ENCODE results near the gene NBPF3. TPM values are rescaled to one million over a fixed set of nuclear protein-coding genes. Genes with fewer than 3 reads are reported as not detected.

NBPF3 gene
- total RNA-seq, 4 donors from 2014 or later = 6.4 to 16.3 (median 11.3) TPM

DNA sequence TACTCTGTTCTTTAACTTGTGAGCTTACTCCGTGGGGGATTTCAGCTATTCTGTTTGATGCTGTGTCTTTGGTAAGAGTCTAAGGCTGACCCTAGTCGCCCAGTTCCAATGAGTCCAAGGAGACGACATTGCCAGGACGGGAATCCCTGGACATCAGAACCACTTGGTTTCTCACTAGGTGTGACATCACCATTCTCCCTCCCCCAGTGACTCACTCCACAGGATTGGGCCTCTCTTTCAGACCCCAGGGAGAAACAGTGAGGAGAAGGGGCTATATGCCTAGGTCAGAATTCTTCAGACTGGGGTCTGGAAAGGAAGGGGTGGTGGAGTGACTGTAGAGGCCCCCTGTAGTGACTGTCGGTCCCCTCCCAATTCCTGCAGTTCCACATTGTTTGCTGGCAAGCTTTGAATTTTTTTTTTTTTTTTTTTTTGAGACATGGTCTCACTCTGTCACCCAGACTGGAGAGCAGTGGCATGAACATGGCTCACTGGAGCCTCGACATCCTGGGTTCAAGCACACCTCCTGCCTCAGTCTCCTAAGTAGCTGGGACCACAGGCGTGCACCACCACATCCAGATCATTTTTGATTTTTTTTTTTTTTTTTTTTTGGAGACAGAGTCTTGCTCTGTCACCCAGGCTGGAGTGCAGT lies 90.6 kb downstream of the NBPF3 start:
- no peaks in the 10 kb centered on the region for H3K9me3 ChIP-seq
- H3K27ac ChIP-seq = no peak overlapping the region
- H3K27me3 ChIP-seq = peaks cover 24% of the 10 kb centered on the region
- TF ChIP-seq, protein P1, sequence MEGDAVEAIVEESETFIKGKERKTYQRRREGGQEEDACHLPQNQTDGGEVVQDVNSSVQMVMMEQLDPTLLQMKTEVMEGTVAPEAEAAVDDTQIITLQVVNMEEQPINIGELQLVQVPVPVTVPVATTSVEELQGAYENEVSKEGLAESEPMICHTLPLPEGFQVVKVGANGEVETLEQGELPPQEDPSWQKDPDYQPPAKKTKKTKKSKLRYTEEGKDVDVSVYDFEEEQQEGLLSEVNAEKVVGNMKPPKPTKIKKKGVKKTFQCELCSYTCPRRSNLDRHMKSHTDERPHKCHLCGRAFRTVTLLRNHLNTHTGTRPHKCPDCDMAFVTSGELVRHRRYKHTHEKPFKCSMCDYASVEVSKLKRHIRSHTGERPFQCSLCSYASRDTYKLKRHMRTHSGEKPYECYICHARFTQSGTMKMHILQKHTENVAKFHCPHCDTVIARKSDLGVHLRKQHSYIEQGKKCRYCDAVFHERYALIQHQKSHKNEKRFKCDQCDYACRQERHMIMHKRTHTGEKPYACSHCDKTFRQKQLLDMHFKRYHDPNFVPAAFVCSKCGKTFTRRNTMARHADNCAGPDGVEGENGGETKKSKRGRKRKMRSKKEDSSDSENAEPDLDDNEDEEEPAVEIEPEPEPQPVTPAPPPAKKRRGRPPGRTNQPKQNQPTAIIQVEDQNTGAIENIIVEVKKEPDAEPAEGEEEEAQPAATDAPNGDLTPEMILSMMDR (IDR thresholded peaks at IDR 0.05) = no peak
- TF ChIP-seq EP300 (IDR thresholded peaks at IDR 0.05) = no peak
- TF ChIP-seq POLR2AphosphoS5 (IDR thresholded peaks at IDR 0.05) = no peak
- TF ChIP-seq POLR2A (IDR thresholded peaks at IDR 0.05) = no peak
- no peak for ATAC-seq
- H3K4me1 ChIP-seq = peaks cover 0 to under 1% (median 0%) of the 10 kb centered on the region in 3 donors
- no peaks in the 10 kb centered on the region for H3K36me3 ChIP-seq
- WGBS, 2 donors (ENCODE audit: low coverage in 1 of 2) = 56 to 68% methylated on average over 1 to 4 of the region's 7 CpGs
- no peak overlapping the region for H3K4me3 ChIP-seq

DNA sequence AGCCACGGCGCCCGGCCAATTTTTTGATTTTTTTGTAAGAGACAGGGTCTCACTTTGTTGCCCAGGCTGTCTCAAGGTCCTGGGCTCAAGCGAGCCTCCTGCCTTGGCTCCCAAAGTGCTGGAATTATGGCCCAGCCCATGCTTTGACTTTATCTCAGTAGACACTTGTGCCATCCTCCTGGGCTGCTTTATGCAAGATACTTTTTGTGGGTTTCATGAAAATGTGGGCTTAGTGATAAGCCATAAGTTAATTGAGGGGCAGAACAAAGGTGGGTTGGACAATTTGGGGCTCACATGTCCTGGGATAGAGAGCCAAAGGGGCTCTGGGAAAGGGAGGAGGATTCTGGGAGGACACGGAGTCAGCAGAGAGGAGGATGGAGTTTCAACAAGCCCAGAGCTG lies 91.3 kb downstream of the NBPF3 start:
- ATAC-seq = no peak
- TF ChIP-seq POLR2A (IDR thresholded peaks at IDR 0.05) (no peak), EP300 (IDR thresholded peaks at IDR 0.05) (no peak), POLR2AphosphoS5 (IDR thresholded peaks at IDR 0.05) (no peak)
- no peak overlapping the region for H3K4me3 ChIP-seq
- H3K36me3 ChIP-seq = no peaks in the 10 kb centered on the region
- H3K9me3 ChIP-seq = no peaks in the 10 kb centered on the region
- H3K27me3 ChIP-seq = peaks cover 24% of the 10 kb centered on the region
- peaks cover 0 to 5% (median 0%) of the 10 kb centered on the region in 3 donors for H3K4me1 ChIP-seq
- WGBS, 2 donors (ENCODE audit: low coverage in 1 of 2) = 67% methylated on average over 2 of the region's 5 CpGs; no CpG with 5 or more reads in 1 of the 2 donors
- no peak overlapping the region for H3K27ac ChIP-seq

DNA sequence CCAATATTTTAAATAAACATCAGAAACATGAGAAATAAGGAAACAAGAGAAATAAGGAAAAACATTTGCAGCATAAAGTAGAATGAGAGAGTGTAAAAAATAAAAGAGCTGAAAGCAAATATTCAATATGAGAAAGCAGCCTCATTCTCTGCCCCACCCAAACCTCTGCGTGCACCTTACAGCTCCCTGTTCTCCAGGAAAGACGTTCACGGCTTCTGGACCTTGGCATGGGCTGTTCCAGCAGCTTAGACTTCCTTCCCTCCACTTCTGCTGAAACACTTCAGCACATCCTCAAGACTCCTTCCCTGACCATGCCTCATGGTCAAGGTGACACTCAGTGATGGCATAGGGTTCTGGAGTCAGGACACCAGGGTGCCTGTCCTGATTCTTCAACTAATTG lies 92.6 kb downstream of the NBPF3 start:
- Histone ChIP-seq H3K36me3 (no peaks in the 10 kb centered on the region), H3K9me3 (no peaks in the 10 kb centered on the region), H3K27ac (no peak overlapping the region), H3K27me3 (peaks cover 26% of the 10 kb centered on the region), H3K4me1 (peaks cover 0 to 5% (median 0%) of the 10 kb centered on the region in 3 donors), H3K4me3 (no peak overlapping the region)
- ATAC-seq = no peak
- TF ChIP-seq, protein P1 (IDR thresholded peaks at IDR 0.05) = no peak
- TF ChIP-seq POLR2AphosphoS5 (IDR thresholded peaks at IDR 0.05) (no peak), EP300 (IDR thresholded peaks at IDR 0.05) (no peak), POLR2A (IDR thresholded peaks at IDR 0.05) (no peak)
- WGBS, 2 donors (ENCODE audit: low coverage in 1 of 2) = 79 to 100% methylated on average over 1 to 3 of the region's 3 CpGs

DNA sequence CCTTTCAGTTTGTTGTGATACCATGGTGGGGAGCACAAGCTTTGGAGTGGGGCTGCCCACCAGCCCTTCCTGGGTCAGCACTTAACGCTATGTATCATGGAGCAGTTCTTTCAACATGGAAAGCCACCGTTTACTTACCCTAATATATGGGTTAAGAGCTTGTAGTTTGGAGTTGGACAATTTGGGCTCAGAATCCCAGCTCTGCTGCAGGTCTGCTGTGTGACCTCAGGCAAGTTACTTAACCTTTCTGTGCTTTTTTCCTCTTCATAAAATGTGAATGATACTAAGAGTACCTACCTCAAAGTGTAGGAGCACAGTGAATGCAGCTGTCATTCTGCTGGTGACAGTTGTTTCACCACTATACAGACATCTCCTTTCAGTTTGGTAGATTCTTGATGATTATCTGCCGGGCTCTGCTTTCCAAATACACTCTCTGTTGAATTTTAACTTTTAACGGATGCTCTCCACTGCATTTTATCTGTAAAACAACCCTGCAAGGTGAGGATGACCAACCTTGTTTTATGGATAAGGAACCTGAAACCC lies 93.1 kb downstream of the NBPF3 start:
- H3K36me3 ChIP-seq = no peaks in the 10 kb centered on the region
- H3K4me1 ChIP-seq = peaks cover 0 to 5% (median 0%) of the 10 kb centered on the region in 3 donors
- TF ChIP-seq POLR2AphosphoS5 (IDR thresholded peaks at IDR 0.05) (no peak), POLR2A (IDR thresholded peaks at IDR 0.05) (no peak), EP300 (IDR thresholded peaks at IDR 0.05) (no peak)
- TF ChIP-seq, protein P1 (IDR thresholded peaks at IDR 0.05) = no peak
- peaks cover 32% of the 10 kb centered on the region for H3K27me3 ChIP-seq
- H3K4me3 ChIP-seq = no peak overlapping the region
- H3K9me3 ChIP-seq = no peaks in the 10 kb centered on the region
- H3K27ac ChIP-seq = no peak overlapping the region
- no peak for ATAC-seq
- 60 to 82% methylated on average over 1 to 2 of the region's 4 CpGs for WGBS, 2 donors (ENCODE audit: low coverage in 1 of 2)

DNA sequence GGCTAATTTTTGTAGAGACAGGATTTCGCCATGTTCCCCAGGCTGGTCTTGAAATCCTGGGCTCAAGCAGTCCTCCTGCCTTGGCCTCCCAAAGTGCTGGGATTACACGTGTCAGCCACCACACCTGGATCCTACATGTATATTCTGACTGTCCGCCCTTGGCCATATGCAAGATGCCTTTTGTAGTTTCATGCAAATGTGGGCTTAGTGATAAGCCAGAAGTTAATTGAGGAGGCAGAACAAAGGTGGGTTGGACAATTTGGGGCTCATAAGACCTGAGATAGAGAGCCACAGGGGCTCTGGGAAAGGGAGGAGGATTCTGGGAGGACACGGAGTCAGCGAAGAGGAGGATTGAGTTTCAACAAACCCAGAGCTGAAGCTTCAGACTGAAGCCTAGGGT lies 94.2 kb downstream of the NBPF3 start:
- ATAC-seq = no peak
- no peak overlapping the region for H3K4me3 ChIP-seq
- H3K27ac ChIP-seq = no peak overlapping the region
- H3K9me3 ChIP-seq = no peaks in the 10 kb centered on the region
- H3K27me3 ChIP-seq = peaks cover 42% of the 10 kb centered on the region
- peaks cover 0 to 5% (median 0%) of the 10 kb centered on the region in 3 donors for H3K4me1 ChIP-seq
- 74 to 83% methylated on average over 3 of the region's 5 CpGs for WGBS, 2 donors (ENCODE audit: low coverage in 1 of 2)
- TF ChIP-seq POLR2AphosphoS5 (IDR thresholded peaks at IDR 0.05) = no peak
- no peak for TF ChIP-seq EP300 (IDR thresholded peaks at IDR 0.05)
- TF ChIP-seq, protein P1 (IDR thresholded peaks at IDR 0.05) = no peak
- no peak for TF ChIP-seq POLR2A (IDR thresholded peaks at IDR 0.05)
- no peaks in the 10 kb centered on the region for H3K36me3 ChIP-seq

Other genes with a start within 250 kb of the NBPF3 start
- 10 to 100 TPM; 68.3 to 94.7 (median 69.9) TPM for gene ECE1, start 149.7 kb upstream of the NBPF3 start, total RNA-seq
- 1 to 10 TPM in 3 of 4 donors, under 1 TPM in 1; 0.62 to 6.1 (median 3.9) TPM for gene ALPL, start 69.3 kb downstream of the NBPF3 start, total RNA-seq
- gene RAP1GAP, start 229.2 kb downstream of the NBPF3 start, total RNA-seq = 1 to 10 TPM in 1 of 4 donors, under 1 TPM in 1, not detected in 2; 0.12 to 2.3 TPM

Measured in gastroesophageal sphincter (tissue), 4 donors.